Measurements from ENCODE around the gene NUDT16. TPM values are rescaled to one million over a fixed set of nuclear protein-coding genes. Genes with fewer than 3 reads are reported as not detected.

The NUDT16 gene
- total RNA-seq, 1 donor from 2014 or later = 30.3 TPM

GRCh38 chr3:131394400-131394799, 12.8 kb downstream of the NUDT16 start:
- Mint-ChIP-seq H3K27me3 (ENCODE audit: low read depth) (no peaks in the 10 kb centered on the region), H3K36me3 (ENCODE audit: low read depth) (no peaks in the 10 kb centered on the region), H3K9me3 (peaks cover 8% of the 10 kb centered on the region), H3K4me1 (no peaks in the 10 kb centered on the region), H3K27ac (ENCODE audit: unreplicated experiment) (no peak overlapping the region), H3K4me3 (no peak overlapping the region)
- no peak for TF ChIP-seq CTCF (conservative IDR thresholded peaks at IDR 0.05)
- DNase-seq (ENCODE audit: low read depth, low spot score) = no peak

GRCh38 chr3:131396170-131396569, 14.6 kb downstream of the NUDT16 start:
- peaks cover 8% of the 10 kb centered on the region for H3K9me3 Mint-ChIP-seq
- DNase-seq (ENCODE audit: low read depth, low spot score) = no peak
- H3K27ac Mint-ChIP-seq (ENCODE audit: unreplicated experiment) = no peak overlapping the region
- H3K36me3 Mint-ChIP-seq (ENCODE audit: low read depth) = no peaks in the 10 kb centered on the region
- TF ChIP-seq CTCF (conservative IDR thresholded peaks at IDR 0.05) = no peak
- H3K4me3 Mint-ChIP-seq = no peak overlapping the region
- H3K27me3 Mint-ChIP-seq (ENCODE audit: low read depth) = no peaks in the 10 kb centered on the region
- no peaks in the 10 kb centered on the region for H3K4me1 Mint-ChIP-seq

DNA sequence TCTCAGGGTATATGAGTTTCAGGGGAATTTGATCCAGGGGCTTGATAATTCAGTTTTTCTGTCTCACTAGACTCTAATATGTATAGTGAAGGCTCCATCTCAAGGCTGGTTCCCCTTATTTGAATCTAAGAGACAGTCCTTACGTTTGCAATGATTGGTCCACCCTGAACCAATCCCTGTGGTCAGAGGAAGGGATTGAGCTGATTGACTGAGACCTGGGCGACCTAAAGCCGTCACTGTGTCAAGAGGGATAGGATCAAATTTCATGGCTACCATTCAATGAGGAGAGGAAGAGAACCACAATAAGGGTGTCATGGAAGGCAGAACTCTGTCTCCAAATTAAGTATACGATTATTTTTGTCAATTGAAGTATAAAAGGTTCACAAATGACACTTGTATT, 16.3 kb downstream of the NUDT16 start:
- Mint-ChIP-seq H3K36me3 (ENCODE audit: low read depth) (no peaks in the 10 kb centered on the region), H3K4me3 (no peak overlapping the region), H3K27ac (ENCODE audit: unreplicated experiment) (no peak overlapping the region), H3K27me3 (ENCODE audit: low read depth) (no peaks in the 10 kb centered on the region), H3K9me3 (peaks cover 8% of the 10 kb centered on the region), H3K4me1 (no peaks in the 10 kb centered on the region)
- no peak for DNase-seq (ENCODE audit: low read depth, low spot score)
- TF ChIP-seq CTCF (conservative IDR thresholded peaks at IDR 0.05) = no peak

DNA sequence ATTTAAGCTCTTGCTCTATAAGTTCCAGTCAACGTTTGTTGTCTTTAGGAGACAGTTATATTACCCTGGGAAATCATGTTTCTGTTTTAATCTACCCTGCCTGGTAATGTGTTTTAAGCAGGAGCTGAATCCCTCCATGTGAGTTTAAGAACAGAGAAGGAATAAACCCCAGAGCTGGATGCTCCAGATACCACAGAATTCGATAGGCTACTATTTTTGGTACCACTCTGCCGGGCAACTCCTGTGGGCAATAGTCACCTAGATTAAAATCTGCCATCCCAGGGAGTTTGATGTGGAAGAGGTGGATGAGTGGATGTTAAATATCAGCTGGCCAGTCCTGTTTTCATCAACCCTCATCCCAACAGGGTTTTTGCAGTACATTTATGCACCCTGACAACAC, 20.4 kb downstream of the NUDT16 start:
- TF ChIP-seq CTCF (conservative IDR thresholded peaks at IDR 0.05) = no peak
- peaks cover 8% of the 10 kb centered on the region for H3K9me3 Mint-ChIP-seq
- no peak for DNase-seq (ENCODE audit: low read depth, low spot score)
- H3K27me3 Mint-ChIP-seq (ENCODE audit: low read depth) = no peaks in the 10 kb centered on the region
- no peaks in the 10 kb centered on the region for H3K4me1 Mint-ChIP-seq
- no peak overlapping the region for H3K4me3 Mint-ChIP-seq
- H3K27ac Mint-ChIP-seq (ENCODE audit: unreplicated experiment) = no peak overlapping the region
- H3K36me3 Mint-ChIP-seq (ENCODE audit: low read depth) = no peaks in the 10 kb centered on the region

DNA sequence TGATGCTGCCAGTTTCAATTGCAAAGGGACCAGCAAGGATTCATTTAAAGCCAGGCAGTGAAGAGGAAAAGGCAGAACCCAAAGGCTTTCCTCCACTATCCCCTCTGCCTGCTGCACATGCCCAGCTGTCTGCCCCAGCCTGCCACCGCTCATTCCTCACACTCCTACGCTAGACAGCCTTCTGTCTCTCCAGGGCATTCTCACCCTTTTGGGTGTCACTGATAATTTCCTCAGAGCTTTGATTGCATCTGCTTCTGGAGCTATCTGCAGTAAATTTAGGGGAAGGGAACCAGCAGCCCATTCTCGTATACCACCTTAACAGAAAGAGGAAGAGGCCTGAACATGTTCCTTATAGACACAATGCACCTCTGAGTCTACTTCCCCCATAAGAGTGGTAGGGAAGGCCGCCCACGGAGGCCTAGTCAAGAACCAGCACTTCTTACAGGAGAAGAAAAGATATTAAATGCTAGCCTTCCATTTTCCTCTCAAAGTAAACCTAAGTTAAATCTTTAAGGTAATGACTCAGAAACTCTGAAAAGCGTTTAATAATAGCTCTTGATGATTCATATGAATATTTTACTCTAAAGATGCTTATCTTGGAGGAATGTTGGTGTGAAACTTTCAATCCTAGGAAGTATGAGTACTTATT, 20.9 kb downstream of the NUDT16 start:
- no peak for DNase-seq (ENCODE audit: low read depth, low spot score)
- no peak for TF ChIP-seq CTCF (conservative IDR thresholded peaks at IDR 0.05)
- Mint-ChIP-seq H3K27me3 (ENCODE audit: low read depth) (no peaks in the 10 kb centered on the region), H3K4me3 (no peak overlapping the region), H3K27ac (ENCODE audit: unreplicated experiment) (no peak overlapping the region), H3K9me3 (peaks cover 8% of the 10 kb centered on the region), H3K36me3 (ENCODE audit: low read depth) (no peaks in the 10 kb centered on the region), H3K4me1 (no peaks in the 10 kb centered on the region)
